IMR-90 (cell line): ENCODE results near the gene SENP6.

Source experiments
- BHLHE40 ChIP-seq: fragments of 150-350 bp; IDR thresholded peaks from 2 replicates; pipeline ENCODE4 v1.6.1; 2016; ENCODE audit warnings: mild to moderate bottlenecking, low read depth, low read length
- CEBPB ChIP-seq: IDR thresholded peaks from 2 replicates; pipeline ENCODE4 v1.6.1; 2012; ENCODE audit warnings: low read depth, low read length, improper control_type of control experiment
- CTCF ChIP-seq: conservative IDR thresholded peaks from 2 replicates; pipeline ENCODE4 v1.5.1; 2012; ENCODE audit warnings: mild to moderate bottlenecking, low read depth, low read length, improper control_type of control experiment
- FOS ChIP-seq: fragments of 150-350 bp; IDR thresholded peaks from 2 replicates; pipeline ENCODE4 v1.6.1; 2016; ENCODE audit warnings: low read depth, low read length
- MAFK ChIP-seq: IDR thresholded peaks from 2 replicates; pipeline ENCODE4 v1.6.1; 2012; ENCODE audit warnings: low read depth, low read length, improper control_type of control experiment
- MAZ ChIP-seq: IDR thresholded peaks from 2 replicates; pipeline ENCODE4 v1.6.1; 2012; ENCODE audit warnings: low read depth, mild to moderate bottlenecking, low read length, improper control_type of control experiment, moderate library complexity, borderline replicate concordance
- MXI1 ChIP-seq: IDR thresholded peaks from 2 replicates; pipeline ENCODE4 v1.6.1; 2012; ENCODE audit warnings: low read depth, mild to moderate bottlenecking, low read length, moderate library complexity, borderline replicate concordance
- POLR2A ChIP-seq: IDR thresholded peaks from 2 replicates; pipeline ENCODE4 v1.6.1; 2012; ENCODE audit warnings: mild to moderate bottlenecking, low read depth, low read length
- RAD21 ChIP-seq: IDR thresholded peaks from 2 replicates; pipeline ENCODE4 v1.6.1; 2012; ENCODE audit warnings: low read length, improper control_type of control experiment
- RFX5 ChIP-seq: IDR thresholded peaks from 2 replicates; pipeline ENCODE4 v1.8.0; 2012; ENCODE audit warnings: low read depth, mild to moderate bottlenecking, low read length, moderate library complexity

- TF ChIP-seq POLR2A (no peak), CTCF (peak; percentile 32), FOS (no peak), MAFK (no peak), RFX5 (no peak), RAD21 (peak; percentile 17; the same call in 1 of the 2 replicates), CEBPB (no peak), MXI1 (no peak), MAZ (no peak), BHLHE40 (no peak)
Measured at GRCh38 chr6:75563032-75563431, 38.6 kb upstream of the SENP6 start.
